Endothelial cell of umbilical vein (primary cell): Measurements from ENCODE around the gene MAU2. TPM values are rescaled to one million over a fixed set of nuclear protein-coding genes. Genes with fewer than 3 reads are reported as not detected.

Experiments
- BruUV-seq: library from RNA; stranded (reverse); fragments of 400-500 nt; replicated peaks from 2 replicates; lab custom pipeline; 2021; lab: Mats Ljungman, UMichigan
- CTCF ChIA-PET: fragments of 300-600, 350-600 bp; sonication (Branson Sonifier 250); formaldehyde crosslinking; loops from one replicate; lab custom pipeline; 2021; ENCODE audit warnings: antibody characterized with exemption, inconsistent platforms; lab: Charles Lee
- POLR2A ChIA-PET: fragments of 300-600, 350-600 bp; sonication (Branson Sonifier 250); formaldehyde crosslinking; loops from one replicate; lab custom pipeline; 2021; ENCODE audit warnings: antibody characterized with exemption, inconsistent platforms; lab: Charles Lee
- DNase-seq: peaks from one replicate; pipeline ENCODE4 v3.0.0-alpha.2; 2011; ENCODE audit warnings: low read depth, low spot score
- FAIRE-seq: peaks from 2 replicates; lab custom pipeline; 2011; peaks lifted over from hg19 to GRCh38; lab: Jason Lieb, UNC
- H2AFZ ChIP-seq: 2 replicates; pipeline ENCODE4 v1.6.0; 2012; ENCODE audit warnings: low read depth, low read length, control low read depth, inconsistent platforms
- H3K27ac ChIP-seq: 2 replicates; pipeline ENCODE4 v1.5.1; 2011; ENCODE audit warnings: low read depth, mild to moderate bottlenecking, control low read depth, low read length, moderate library complexity; ENCODE audit not compliant: insufficient read depth
- H3K27me3 ChIP-seq, 2 experiments: 2 replicates each; pipeline versions ENCODE4 v1.6.0 to v1.6.1; 2011; ENCODE audit warnings: low read length in 2 of 2, mixed read lengths in 1 of 2; ENCODE audit not compliant: control insufficient read depth in 2 of 2, insufficient read depth in 2 of 2
- H3K36me3 ChIP-seq, 2 experiments: 2 replicates in 1 of 2; 3 replicates in 1 of 2; pipeline ENCODE4 v1.5.1; 2011; ENCODE audit warnings: low read length in 2 of 2, mild to moderate bottlenecking in 1 of 2, moderate library complexity in 1 of 2; ENCODE audit not compliant: control insufficient read depth in 2 of 2, insufficient read depth in 2 of 2; ENCODE audit errors: extremely low read depth in 1 of 2
- H3K4me1 ChIP-seq: 3 replicates; pipeline ENCODE4 v1.5.1; 2011; ENCODE audit warnings: mild to moderate bottlenecking, low read length; ENCODE audit not compliant: control insufficient read depth, insufficient read depth; ENCODE audit errors: extremely low read depth
- H3K4me2 ChIP-seq: 2 replicates; pipeline ENCODE4 v1.6.1; 2011; ENCODE audit warnings: low read length, control low read depth, mixed read lengths; ENCODE audit not compliant: insufficient read depth
- H3K4me3 ChIP-seq, 3 experiments: fragments of 200-600 bp in 1 of 3; sonication (generic), shearing (Covaris generic) in 1 of 3; replicated peaks in 1 of 3; 2 replicates each; pipeline ENCODE4 v1.5.1; 2011 to 2016; ENCODE audit warnings: control low read depth in 3 of 3, low read length in 3 of 3, mild to moderate bottlenecking in 2 of 3, inconsistent platforms in 1 of 3, low read depth in 1 of 3, moderate library complexity in 1 of 3; ENCODE audit not compliant: insufficient read depth in 1 of 3
- H3K79me2 ChIP-seq: 2 replicates; pipeline ENCODE4 v1.6.0; 2012; ENCODE audit warnings: low read length, inconsistent platforms; ENCODE audit not compliant: control insufficient read depth, insufficient read depth
- H3K9ac ChIP-seq: replicated peaks from 2 replicates; pipeline ENCODE3; 2011; ENCODE audit warnings: low read length, control low read depth; ENCODE audit not compliant: insufficient read depth; ENCODE audit errors: extremely low read depth
- H3K9me1 ChIP-seq: replicated peaks from 3 replicates; pipeline ENCODE4 v1.6.0; 2011; ENCODE audit warnings: mild to moderate bottlenecking, low read length; ENCODE audit not compliant: control insufficient read depth, insufficient read depth; ENCODE audit errors: extremely low read depth
- H3K9me3 ChIP-seq: replicated peaks from 2 replicates; pipeline ENCODE4 v1.5.1; 2012; ENCODE audit warnings: low read length, inconsistent platforms; ENCODE audit not compliant: control insufficient read depth, insufficient read depth
- H4K20me1 ChIP-seq: replicated peaks from 2 replicates; pipeline ENCODE3; 2011; ENCODE audit warnings: mild to moderate bottlenecking, low read length; ENCODE audit not compliant: control insufficient read depth, insufficient read depth; ENCODE audit errors: extremely low read depth
- CTCF ChIP-seq, 2 donors: IDR thresholded peaks; 1 replicate in 1 of 2; 2 replicates in 1 of 2; pipeline ENCODE4 v1.5.1; 2011; ENCODE audit warnings: low read length in 2 of 2, mild to moderate bottlenecking in 2 of 2, moderate library complexity in 2 of 2, control low read depth in 1 of 2, inconsistent platforms in 1 of 2, low read depth in 1 of 2; ENCODE audit not compliant: insufficient read depth in 1 of 2; ENCODE audit errors: extremely low read depth in 1 of 2
- EZH2 ChIP-seq: IDR thresholded peaks from 2 replicates; pipeline ENCODE4 v1.6.1; 2012; ENCODE audit warnings: borderline replicate concordance, low read depth, mild to moderate bottlenecking, moderate library complexity, low read length, inconsistent platforms; ENCODE audit not compliant: severe bottlenecking
- FOS ChIP-seq: IDR thresholded peaks from 2 replicates; pipeline ENCODE4 v1.6.1; 2011; ENCODE audit warnings: mild to moderate bottlenecking, low read length, moderate library complexity, borderline replicate concordance; ENCODE audit not compliant: insufficient read depth
- GATA2 ChIP-seq: IDR thresholded peaks from 2 replicates; pipeline ENCODE4 v1.7.0; 2011; ENCODE audit warnings: low read depth, mild to moderate bottlenecking, moderate library complexity, mixed read lengths, low read length; ENCODE audit not compliant: insufficient read length, insufficient read depth
- JUN ChIP-seq: IDR thresholded peaks from 2 replicates; pipeline ENCODE4 v1.6.1; 2011; ENCODE audit warnings: borderline replicate concordance, low read depth; ENCODE audit not compliant: insufficient read length, insufficient read depth
- MYC ChIP-seq: IDR thresholded peaks from one replicate; pipeline ENCODE4 v1.6.1; 2011; ENCODE audit warnings: mild to moderate bottlenecking, low read depth, low read length
- POLR2A ChIP-seq: IDR thresholded peaks from 2 replicates; pipeline ENCODE4 v1.6.1; 2012; ENCODE audit warnings: low read depth, mild to moderate bottlenecking, control low read depth, low read length
- POLR2AphosphoS5 ChIP-seq: IDR thresholded peaks from 2 replicates; pipeline ENCODE4 v1.6.1; 2012; ENCODE audit warnings: low read depth, mild to moderate bottlenecking, control low read depth, low read length, moderate library complexity; ENCODE audit not compliant: insufficient read depth
- dilution Hi-C: fragments of 300-500 bp; cut with MboI; formaldehyde crosslinking; loops from one replicate; pipeline ENCODE4 v1.15.0; 2019; ENCODE audit warnings: low sequenced_read_pairs; ENCODE audit not compliant: extremely low pct_ligation_motif_present
- intact Hi-C: fragments of 100-400 bp; cut with micrococcal nuclease; formaldehyde crosslinking; loops from one replicate; pipeline ENCODE4 v1.10.0; 2022
- polyA plus RNA-seq, 4 experiments: library from polyadenylated mRNA; depleted of rRNA in 3 of 4; stranded (reverse) in 3 of 4; unstranded in 1 of 4; fragments of >200 nt; gene quantifications; 2 replicates each; pipeline versions ENCODE4 v1.2.1 to v1.2.3, GENCODE V29; 2011 to 2012; ENCODE audit warnings: missing spikeins in 1 of 4
- total RNA-seq: library from RNA; stranded (reverse); gene quantifications from 2 replicates; pipeline ENCODE4 v1.2.3, GENCODE V29; 2021
- TF ChIP-seq, protein P1 (sequence below): IDR thresholded peaks from 2 replicates; pipeline ENCODE4 v1.6.1; 2011; ENCODE audit not compliant: insufficient read depth, insufficient read length

MAU2 gene
- total and polyA plus RNA-seq, 2 donors (not counting 3 experiments of a cell fraction or from before 2014, with no cell fraction given) = 36.9 to 70.0 TPM

DNA sequence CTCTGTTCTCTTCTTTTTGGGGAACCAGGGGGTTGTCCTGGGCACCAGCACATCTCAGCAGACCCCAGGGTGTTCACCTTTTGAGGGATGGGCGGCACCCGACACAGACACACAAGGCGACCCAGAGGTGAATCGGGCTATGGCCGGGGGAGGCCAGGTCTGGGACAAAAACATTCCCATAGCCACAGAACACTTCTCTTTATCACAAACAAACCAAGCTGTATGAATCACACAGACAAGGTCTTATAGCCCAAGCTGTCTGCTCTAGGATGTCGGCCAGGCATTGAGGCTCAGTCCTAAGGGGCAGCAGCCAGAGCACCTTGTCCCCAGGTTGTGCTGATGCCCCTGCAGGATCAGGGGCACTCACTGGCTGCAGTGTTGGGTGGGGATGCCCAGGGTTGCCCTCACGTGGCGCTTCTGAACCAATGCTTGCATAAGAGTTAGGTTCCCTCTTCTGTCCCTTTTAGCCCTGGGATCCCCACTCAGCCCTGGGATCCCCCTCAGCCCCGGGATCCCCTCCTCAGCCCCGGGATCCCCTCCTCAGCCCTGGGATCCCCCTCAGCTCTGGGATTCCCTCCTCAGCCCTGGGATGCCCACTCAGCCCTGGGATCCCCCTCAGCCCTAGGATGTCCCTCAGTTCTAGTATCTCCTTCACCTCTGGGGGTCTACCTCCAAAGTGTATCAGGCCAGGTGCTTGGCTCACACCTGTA lies 26.9 kb downstream of the MAU2 start:
- DNase-seq = no peak
- Histone ChIP-seq H3K36me3 (peaks cover 6 to 61% of the 10 kb centered on the region in 2 experiments), H4K20me1 (no peaks in the 10 kb centered on the region), H3K9me1 (no peaks in the 10 kb centered on the region), H2AFZ (no peak overlapping the region), H3K4me2 (no peak overlapping the region), H3K4me3 (no peak overlapping the region), H3K27me3 (no peaks in the 10 kb centered on the region), H3K27ac (no peak overlapping the region), H3K4me1 (no peaks in the 10 kb centered on the region), H3K9ac (no peak overlapping the region), H3K9me3 (no peaks in the 10 kb centered on the region), H3K79me2 (no peaks in the 10 kb centered on the region)
- ChIA-PET CTCF (no interaction called here), POLR2A (no interaction called here)
- FAIRE-seq = no peak
- BruUV-seq = no TSS peak
- no peak for TF ChIP-seq JUN
- no peak for TF ChIP-seq CTCF (IDR thresholded peaks at IDR 0.05; ENCODE audit: extremely low read depth in 1 of 2, insufficient read depth in 1 of 2, low read depth in 1 of 2, low read length in 2 of 2)
- TF ChIP-seq, protein P1, sequence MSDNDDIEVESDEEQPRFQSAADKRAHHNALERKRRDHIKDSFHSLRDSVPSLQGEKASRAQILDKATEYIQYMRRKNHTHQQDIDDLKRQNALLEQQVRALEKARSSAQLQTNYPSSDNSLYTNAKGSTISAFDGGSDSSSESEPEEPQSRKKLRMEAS = no peak
- no peak for TF ChIP-seq FOS
- TF ChIP-seq POLR2AphosphoS5 = no peak
- TF ChIP-seq MYC = no peak
- TF ChIP-seq GATA2 = no peak
- TF ChIP-seq POLR2A = no peak
- no peak for TF ChIP-seq EZH2
- intact Hi-C loops = no loop called here
- dilution Hi-C loops = no loop called here
